RWPE1 (cell line): ENCODE results near the gene HEATR5A.
"Not testable (repeated sequence)": the region's sequence is repeated elsewhere in the genome, so short reads cannot be mapped to it uniquely, and the experiment has no call there.

Experiments
- CTCF ChIA-PET: fragments of 350-600 bp; sonication (Branson Sonifier 250); formaldehyde crosslinking; extraction: SDS; loops from one replicate; lab custom pipeline; 2021; lab: Yijun Ruan, JAX
- POLR2A ChIA-PET: fragments of 400-600 bp; formaldehyde crosslinking; extraction: SDS; loops from one replicate; lab custom pipeline; 2020; ENCODE audit warnings: antibody characterized with exemption; ENCODE audit not compliant: low non-redundant PET; lab: Yijun Ruan, JAX
- DNase-seq: peaks from one replicate; pipeline ENCODE4 v3.0.0; 2012; ENCODE audit warnings: low spot score
- H3K27ac ChIP-seq: fragments of 450-650 bp; 2 replicates; pipeline ENCODE4 v1.5.1; 2017
- CTCF ChIP-seq: fragments of 450-650 bp; conservative IDR thresholded peaks from 2 replicates; pipeline ENCODE4 v1.5.1; 2017; ENCODE audit warnings: low read depth, mild to moderate bottlenecking

HEATR5A gene

GRCh38 chr14:31326111-31326510 lies 94.2 kb downstream of the HEATR5A start:
- peak; percentile 15; the same call in 1 of the 2 replicates for TF ChIP-seq CTCF
- CTCF ChIA-PET, result interaction anchor here (0.6 to 1.9 kb wide), 3 partner anchors 119 to 669 kb away, joined by 3 to 10 read pairs (median 4); partner anchors contain the start of gene HECTD1
- POLR2A ChIA-PET, result no interaction called here
- no peak overlapping the region for H3K27ac ChIP-seq
- DNase-seq, result no peak

GRCh38 chr14:31323419-31323818 lies 96.9 kb downstream of the HEATR5A start:
- H3K27ac ChIP-seq, result no peak overlapping the region
- no peak for DNase-seq
- TF ChIP-seq CTCF, result no peak
- POLR2A ChIA-PET, result no interaction called here
- CTCF ChIA-PET, result interaction anchor here (0.8 kb wide), 1 partner anchor 116 kb away, joined by 4 read pairs; the partner anchor contains the start of gene HECTD1

GRCh38 chr14:31320922-31321766 lies 99.2 kb downstream of the HEATR5A start:
- TF ChIP-seq CTCF, result no peak
- ChIA-PET CTCF (no interaction called here), POLR2A (interaction anchor here (0.6 kb wide), 1 partner anchor 114 kb away, joined by 3 read pairs; the partner anchor contains the start of gene HECTD1)
- H3K27ac ChIP-seq, result no peak overlapping the region
- DNase-seq, result no peak

- DNase-seq, result no peak
- TF ChIP-seq CTCF, result no peak
- ChIA-PET POLR2A (interaction anchor here (0.6 kb wide), 1 partner anchor 113 kb away, joined by 3 read pairs; the partner anchor contains the start of gene HECTD1), CTCF (no interaction called here)
- no peak overlapping the region for H3K27ac ChIP-seq
Observed at GRCh38 chr14:31320216-31320615, 100.1 kb downstream of the HEATR5A start.

- no peak for TF ChIP-seq CTCF
- POLR2A ChIA-PET, result no interaction called here
- CTCF ChIA-PET, result no interaction called here
- DNase-seq, result no peak
- H3K27ac ChIP-seq, result no peak overlapping the region
Observed at GRCh38 chr14:31319701-31320100, 100.6 kb downstream of the HEATR5A start.

- ChIA-PET POLR2A (no interaction called here), CTCF (no interaction called here)
- no peak for DNase-seq
- TF ChIP-seq CTCF, result no peak
- no peak overlapping the region for H3K27ac ChIP-seq
Observed at GRCh38 chr14:31312934-31313333, 107.4 kb downstream of the HEATR5A start.

- DNase-seq, CTCF ChIA-PET, H3K27ac ChIP-seq, POLR2A ChIA-PET: not testable (repeated sequence)
Observed at GRCh38 chr14:31312370-31312769, 108.0 kb downstream of the HEATR5A start.
